MG63 (cell line): ENCODE results near the gene SLC25A5. TPM values are rescaled to one million over a fixed set of nuclear protein-coding genes. Genes with fewer than 3 reads are reported as not detected.

Experiments
- total RNA-seq: library from RNA; depleted of rRNA; stranded (reverse); fragments of >200 nt; shearing (Covaris generic); gene quantifications from 2 replicates; pipeline ENCODE4 v1.2.3, GENCODE V29; 2014; ENCODE audit warnings: low replicate concordance; rRNA removed

SLC25A5 gene
- total RNA-seq, 1 experiment from 2014 or later = 68.0 TPM

Other genes with a start within 250 kb of the SLC25A5 start
- 120 and 147 TPM in 2 replicates for gene PGRMC1, start 232.2 kb upstream of the SLC25A5 start, total RNA-seq
- 16.4 and 19.8 TPM in 2 replicates for gene SLC25A43, start 69.1 kb upstream of the SLC25A5 start, total RNA-seq
- 50.8 and 60.2 TPM in 2 replicates for gene STEEP1, start 97.0 kb downstream of the SLC25A5 start, total RNA-seq
- gene UBE2A, start 106.1 kb downstream of the SLC25A5 start, total RNA-seq = 41.4 and 43.6 TPM in 2 replicates
- gene NKRF, start 138.0 kb downstream of the SLC25A5 start, total RNA-seq = 7.4 and 10.1 TPM in 2 replicates
- gene SEPTIN6, start 224.7 kb downstream of the SLC25A5 start, total RNA-seq = 1.4 and 5.7 TPM in 2 replicates